ENCODE results near the gene EP400. TPM values are rescaled to one million over a fixed set of nuclear protein-coding genes. Genes with fewer than 3 reads are reported as not detected.

Gene EP400
- total and polyA plus RNA-seq, 9 donors, result 19.6 to 60.7 (median 44.0) TPM

DNA sequence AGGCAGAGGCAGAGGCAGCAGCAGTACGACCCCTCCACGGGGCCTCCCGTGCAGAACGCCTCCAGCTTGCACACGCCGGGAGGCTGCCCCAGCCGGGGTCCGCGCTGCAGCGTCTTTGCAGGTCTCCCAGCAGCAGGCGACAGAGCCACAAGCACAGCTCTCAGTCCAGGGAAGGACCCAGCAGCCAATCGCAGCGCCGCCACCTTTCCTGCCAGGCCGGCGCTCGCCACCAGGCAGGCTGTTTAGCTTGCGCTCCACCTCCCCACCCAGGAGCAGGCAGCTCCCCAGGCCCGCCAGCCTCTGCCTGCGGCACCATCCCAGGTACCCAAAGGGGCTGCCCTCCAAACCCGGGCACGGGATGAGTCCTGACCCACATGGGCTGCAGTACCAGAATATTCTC lies 169.1 kb downstream of the EP400 start:
- Histone ChIP-seq H3K36me3 (no peaks in the 10 kb centered on the region), H3K4me3 (no peak overlapping the region), H3K27me3 (no peaks in the 10 kb centered on the region), H3K9me3 (no peaks in the 10 kb centered on the region), H3K4me1 (ENCODE audit: insufficient read depth) (no peaks in the 10 kb centered on the region), H3K27ac (no peak overlapping the region)
- intact Hi-C loops (cut with DNase I), result no loop called here
- no peak for DNase-seq
- 86 to 97% (median 95%) methylated on average over 21 to 22 of the region's 22 CpGs for WGBS, 3 donors
- TF ChIP-seq POLR2A (IDR thresholded peaks at IDR 0.05), result no peak
- TF ChIP-seq CTCF (IDR thresholded peaks at IDR 0.05), result no peak
- TF ChIP-seq EP300 (IDR thresholded peaks at IDR 0.05), result no peak

DNA sequence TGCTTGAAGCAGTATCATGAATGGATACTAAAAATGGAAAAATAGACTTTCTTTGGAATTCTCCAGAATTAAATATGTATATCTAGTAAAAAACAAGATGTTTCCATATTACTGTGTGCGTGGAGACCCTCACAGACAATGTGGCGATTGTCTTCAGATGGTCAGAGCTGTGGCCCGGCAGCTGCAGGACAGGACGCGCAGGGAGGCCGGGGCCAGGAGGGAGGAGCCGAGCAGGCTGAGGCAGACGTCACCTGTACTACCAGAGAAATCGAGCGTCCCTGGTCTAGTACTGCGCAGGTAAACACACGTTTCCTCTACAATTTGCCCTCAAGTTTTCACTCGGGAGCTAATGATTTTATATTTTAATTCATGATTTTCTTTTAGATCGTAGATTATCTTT lies 171.5 kb downstream of the EP400 start:
- Histone ChIP-seq H3K4me3 (no peak overlapping the region), H3K9me3 (no peaks in the 10 kb centered on the region), H3K4me1 (ENCODE audit: insufficient read depth) (no peaks in the 10 kb centered on the region), H3K27ac (no peak overlapping the region), H3K27me3 (no peaks in the 10 kb centered on the region), H3K36me3 (no peaks in the 10 kb centered on the region)
- intact Hi-C loops (cut with DNase I), result no loop called here
- TF ChIP-seq POLR2A (IDR thresholded peaks at IDR 0.05), result no peak
- TF ChIP-seq CTCF (IDR thresholded peaks at IDR 0.05), result no peak
- TF ChIP-seq EP300 (IDR thresholded peaks at IDR 0.05), result no peak
- DNase-seq, result no peak
- 94 to 95% (median 94%) methylated on average over 14 of the region's 14 CpGs for WGBS, 3 donors

- no peak for DNase-seq
Observed at GRCh38 chr12:132123970-132124765, 174.4 kb downstream of the EP400 start.

DNA sequence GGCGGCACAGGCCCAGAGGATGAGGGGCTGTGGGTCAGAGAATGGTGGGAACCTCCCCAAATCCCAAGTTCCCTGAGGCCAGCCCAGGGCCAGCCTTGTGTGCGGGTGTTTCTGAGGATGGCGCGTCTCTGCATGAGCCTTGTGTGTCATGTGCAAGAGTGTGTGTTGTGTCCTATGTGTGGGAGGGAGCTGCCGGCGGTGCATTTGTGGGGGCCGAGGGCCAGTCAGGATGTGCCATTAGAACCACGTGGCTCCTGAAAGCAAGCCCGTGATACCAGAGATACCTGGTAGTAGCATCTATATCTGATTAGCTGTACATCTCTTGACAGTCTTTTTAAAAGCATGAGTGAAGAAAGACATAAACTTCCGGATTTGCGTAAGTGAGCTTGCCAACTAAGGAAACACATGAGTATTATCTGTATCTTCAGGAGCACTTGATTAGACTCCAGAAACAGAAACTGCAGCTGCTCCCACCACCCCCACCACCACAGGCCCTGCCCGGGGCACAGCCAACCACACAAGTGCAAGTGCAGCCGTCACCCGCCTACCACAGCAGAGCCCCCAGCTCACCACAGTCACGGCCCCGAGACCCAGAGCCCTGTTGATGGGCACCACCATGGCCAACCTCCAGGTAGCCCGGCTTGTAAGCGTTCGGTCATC lies 175.2 kb downstream of the EP400 start:
- Histone ChIP-seq H3K9me3 (no peaks in the 10 kb centered on the region), H3K27ac (no peak overlapping the region), H3K4me3 (no peak overlapping the region), H3K27me3 (no peaks in the 10 kb centered on the region), H3K4me1 (ENCODE audit: insufficient read depth) (no peaks in the 10 kb centered on the region), H3K36me3 (no peaks in the 10 kb centered on the region)
- WGBS, 3 donors, result 87 to 96% (median 95%) methylated on average over 19 of the region's 19 CpGs
- no peak for DNase-seq
- intact Hi-C loops (cut with DNase I), result no loop called here
- TF ChIP-seq EP300 (IDR thresholded peaks at IDR 0.05), result no peak
- no peak for TF ChIP-seq POLR2A (IDR thresholded peaks at IDR 0.05)
- TF ChIP-seq CTCF (IDR thresholded peaks at IDR 0.05), result no peak

More at GRCh38 chr12:132123970-132124765, 174.4 kb downstream of the EP400 start:
- no peaks in the 10 kb centered on the region for H3K27me3 ChIP-seq
- 93 to 99% (median 96%) methylated on average over 12 of the region's 12 CpGs for WGBS, 3 donors
- H3K4me3 ChIP-seq, result no peak overlapping the region
- H3K36me3 ChIP-seq, result no peaks in the 10 kb centered on the region
- TF ChIP-seq EP300 (IDR thresholded peaks at IDR 0.05) (no peak), POLR2A (IDR thresholded peaks at IDR 0.05) (no peak), CTCF (IDR thresholded peaks at IDR 0.05) (no peak)
- H3K27ac ChIP-seq, result no peak overlapping the region
- H3K4me1 ChIP-seq (ENCODE audit: insufficient read depth), result no peaks in the 10 kb centered on the region
- intact Hi-C loops (cut with DNase I), result no loop called here
- H3K9me3 ChIP-seq, result no peaks in the 10 kb centered on the region
